Stimulated activated CD8-positive, alpha-beta memory T cell treated with anti-CD3 and anti-CD28 coated beads, Interleukin-15, amount 100 ng/mL, for 4 hours (primary cell): ENCODE data around the gene MTUS2.

Experiments used
- DNase-seq, 2 donors: peaks; one replicate each; pipeline ENCODE4 v3.0.0-alpha.2; 2020; ENCODE audit warnings: low read depth in 2 of 2

The MTUS2 gene

GRCh38 chr13:29484796-29485195, 664.7 kb downstream of the MTUS2 start:
- no peak for DNase-seq

GRCh38 chr13:29486551-29486950, 666.4 kb downstream of the MTUS2 start:
- no peak for DNase-seq

- no peak for DNase-seq
Measured at GRCh38 chr13:29487466-29488454, 667.6 kb downstream of the MTUS2 start.

GRCh38 chr13:29489650-29490560, 669.8 kb downstream of the MTUS2 start:
- no peak for DNase-seq

DNA sequence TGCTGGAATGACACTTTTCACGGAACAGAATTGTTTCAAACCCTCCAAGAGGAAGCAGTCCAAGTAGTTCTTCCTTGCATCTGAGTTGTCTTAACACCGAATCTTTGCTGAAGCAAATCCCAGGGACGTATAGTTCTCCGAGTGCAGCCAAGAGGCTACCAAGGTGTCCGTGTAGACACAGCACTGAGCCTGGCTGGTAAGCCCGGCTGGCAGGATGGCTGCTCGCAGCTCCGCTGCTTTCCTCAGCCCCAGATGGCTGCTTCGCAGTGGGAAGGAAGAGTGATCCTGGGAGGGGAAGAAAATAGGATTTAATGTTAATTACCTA, 670.4 kb downstream of the MTUS2 start:
- no peak for DNase-seq

GRCh38 chr13:29491248-29491647, 671.1 kb downstream of the MTUS2 start:
- DNase-seq: no peak

- DNase-seq: no peak
Measured at GRCh38 chr13:29493796-29494195, 673.7 kb downstream of the MTUS2 start.

DNA sequence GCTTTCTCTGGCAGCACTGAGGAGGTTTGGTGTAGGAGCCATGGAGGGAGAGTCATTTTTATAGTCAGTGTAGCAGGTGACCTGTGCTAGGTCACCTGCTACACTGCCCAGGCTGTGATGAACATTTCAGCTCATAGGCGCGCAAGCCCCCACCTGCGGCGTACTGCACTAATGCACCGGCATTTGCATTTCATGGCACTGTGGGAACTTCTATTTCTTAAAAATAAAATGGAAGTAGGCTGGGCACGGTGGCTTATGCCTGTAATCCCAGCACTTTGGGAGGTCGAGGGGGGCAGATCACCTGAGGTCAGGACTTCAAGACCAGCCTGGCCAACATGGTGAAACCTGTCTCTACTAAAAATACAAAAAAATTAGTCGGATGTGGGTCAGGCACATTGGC, 674.4 kb downstream of the MTUS2 start:
- no peak for DNase-seq

- DNase-seq: no peak
Measured at GRCh38 chr13:29496241-29496712, 676.1 kb downstream of the MTUS2 start.

- no peak for DNase-seq
Measured at GRCh38 chr13:29497137-29497654, 677.1 kb downstream of the MTUS2 start.

DNA sequence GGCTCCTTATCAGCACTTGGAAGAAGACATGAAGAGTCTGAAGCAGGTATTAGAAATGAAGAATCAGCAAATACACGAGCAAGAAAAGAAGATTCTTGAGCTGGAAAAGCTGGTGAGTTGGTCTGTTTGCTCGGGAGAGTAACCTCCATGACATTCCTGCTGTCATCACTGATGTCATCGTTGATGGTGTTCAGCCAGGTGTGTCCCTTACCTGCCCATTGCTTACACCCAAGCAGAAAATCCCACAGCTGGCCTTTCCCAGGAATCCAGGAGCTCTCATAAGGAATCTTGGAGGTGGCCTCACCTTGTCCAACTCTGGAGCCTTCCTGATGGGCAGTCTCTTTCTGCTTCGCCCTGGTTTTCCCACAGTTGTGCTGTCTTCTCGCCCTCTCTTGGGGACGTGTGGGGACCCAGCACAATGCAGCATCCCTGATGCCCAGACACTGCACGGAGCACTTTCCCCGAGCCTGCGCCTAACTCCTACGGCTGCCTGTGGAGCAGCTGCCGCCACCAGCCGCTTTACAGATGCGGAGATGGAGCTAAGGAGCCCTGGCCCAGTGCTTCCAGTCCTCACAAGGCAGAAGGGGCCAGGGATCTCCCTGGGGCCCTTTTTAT, 678.4 kb downstream of the MTUS2 start:
- no peak for DNase-seq

- no peak for DNase-seq
Measured at GRCh38 chr13:29499506-29500165, 679.5 kb downstream of the MTUS2 start.

- DNase-seq: no peak
Measured at GRCh38 chr13:29500386-29500785, 680.2 kb downstream of the MTUS2 start.

- no peak for DNase-seq
Measured at GRCh38 chr13:29501674-29502073, 681.5 kb downstream of the MTUS2 start.

- DNase-seq: no peak
Measured at GRCh38 chr13:29502391-29503008, 682.4 kb downstream of the MTUS2 start.

GRCh38 chr13:29503041-29503837, 683.1 kb downstream of the MTUS2 start:
- DNase-seq: no peak

DNA sequence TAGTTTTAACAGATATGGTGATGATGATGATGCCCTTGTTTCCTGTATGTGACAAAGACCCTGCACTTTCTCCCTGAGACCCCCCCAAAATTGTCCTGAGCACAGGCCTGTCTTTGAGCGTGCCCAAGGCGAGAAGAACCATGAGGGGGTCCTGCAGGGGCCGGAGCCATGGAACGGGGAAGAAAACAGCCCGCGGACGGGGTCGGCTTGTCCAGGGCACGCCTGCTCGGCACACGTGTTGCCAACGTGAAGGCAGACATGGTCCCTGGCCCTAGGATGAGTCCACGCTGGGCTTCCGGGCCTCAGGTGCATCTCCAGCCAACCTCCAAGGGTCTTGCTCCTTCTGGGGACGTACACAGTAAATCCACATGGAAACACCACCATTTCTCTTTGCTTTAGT, 684.6 kb downstream of the MTUS2 start:
- no peak for DNase-seq

DNA sequence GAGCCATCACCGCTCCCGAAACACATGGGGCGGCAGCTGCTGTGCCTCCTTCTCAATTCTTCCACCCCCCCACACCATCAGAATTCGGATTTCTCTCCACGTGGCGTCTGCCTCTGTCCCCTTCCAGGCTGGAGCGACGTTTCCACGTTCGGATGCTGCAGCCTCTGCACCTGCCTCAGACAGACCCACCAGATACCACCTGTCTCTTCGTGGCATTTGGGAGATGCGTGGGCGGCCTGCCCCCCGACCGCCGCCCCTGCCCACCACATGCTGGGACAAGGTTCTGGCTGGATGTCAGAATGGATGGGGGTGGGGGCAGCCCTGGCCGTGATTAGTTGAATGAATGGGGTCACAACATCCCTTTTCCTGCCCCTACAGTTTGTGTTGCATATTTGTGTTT, 685.4 kb downstream of the MTUS2 start:
- DNase-seq: no peak

DNA sequence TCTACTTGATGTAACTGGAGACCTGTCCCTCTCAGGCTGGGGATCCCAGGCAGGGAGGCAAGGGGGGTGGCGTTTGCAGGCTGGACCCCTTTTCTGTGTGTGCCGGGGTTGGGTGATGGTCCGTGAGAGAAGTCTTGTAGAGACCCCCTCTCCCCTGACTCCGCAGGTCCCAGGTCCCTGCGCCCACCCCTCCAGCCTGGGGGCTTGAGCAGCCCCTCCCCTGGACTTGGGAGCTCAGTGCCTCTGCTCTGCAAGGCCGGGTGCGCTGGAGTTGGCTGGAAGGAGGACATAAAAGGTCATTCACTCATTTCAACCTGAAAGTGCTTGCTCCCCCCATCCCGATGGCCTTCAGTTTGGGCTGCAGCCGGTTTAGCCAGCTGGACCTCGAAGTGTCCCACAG, 685.8 kb downstream of the MTUS2 start:
- no peak for DNase-seq

DNA sequence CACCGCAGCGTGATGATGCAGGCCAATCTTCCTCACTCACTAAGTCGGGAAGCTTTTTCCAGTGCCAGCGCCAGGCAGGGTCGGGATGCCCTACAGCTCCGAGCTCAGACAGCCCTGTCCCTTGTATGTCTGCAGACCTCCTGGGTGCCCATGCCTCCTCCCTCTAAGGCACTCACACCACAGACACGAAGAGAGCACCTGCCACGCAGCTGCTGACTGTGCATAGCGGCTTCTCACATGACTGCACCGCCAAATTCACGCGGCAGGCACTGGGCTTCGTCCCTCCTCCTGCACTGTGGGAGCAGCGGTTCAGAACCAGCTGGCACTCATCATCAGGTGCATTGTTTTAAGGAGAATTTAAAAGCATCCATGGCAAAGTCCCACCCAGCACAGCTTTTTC, 687.2 kb downstream of the MTUS2 start:
- DNase-seq: no peak
